OCI-LY1 (cell line): ENCODE measurements around the gene NELL1.

Experiments used
- EZH2 ChIP-seq: fragments of 200-600 bp; sonication (generic), shearing (Covaris generic); IDR thresholded peaks from 2 replicates; pipeline ENCODE4 v1.8.0; 2017; ENCODE audit warnings: borderline replicate concordance, mixed run types, mild to moderate bottlenecking, antibody characterized with exemption, low read length, moderate library complexity, mixed read lengths
- TF ChIP-seq, protein P1 (sequence below): fragments of 200-600 bp; sonication (generic), shearing (Covaris generic); IDR thresholded peaks from 2 replicates; pipeline ENCODE4 v1.5.1; 2017; ENCODE audit warnings: mild to moderate bottlenecking, antibody characterized with exemption, low read length, moderate library complexity, mixed read lengths

DNA sequence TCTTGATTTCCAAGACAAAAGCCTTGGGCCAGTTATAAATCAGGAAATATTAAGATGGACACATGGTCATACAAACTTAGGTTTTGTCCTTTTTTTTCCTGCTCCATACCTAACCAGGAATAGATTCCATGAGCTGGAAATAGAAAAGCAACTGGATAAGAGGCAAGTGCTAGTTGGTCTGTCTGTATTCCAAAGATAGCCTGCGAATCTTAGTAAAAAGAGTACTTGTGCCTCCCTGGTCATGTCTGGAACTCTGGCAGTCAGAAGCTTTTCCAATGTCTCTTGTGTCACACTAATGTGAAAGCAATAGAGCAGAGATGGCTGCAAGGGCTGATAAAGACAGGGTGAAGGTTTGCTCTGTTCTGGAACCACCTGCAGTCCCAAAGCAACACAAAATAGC is 933.3 kb downstream of the NELL1 start:
- TF ChIP-seq, protein P1, sequence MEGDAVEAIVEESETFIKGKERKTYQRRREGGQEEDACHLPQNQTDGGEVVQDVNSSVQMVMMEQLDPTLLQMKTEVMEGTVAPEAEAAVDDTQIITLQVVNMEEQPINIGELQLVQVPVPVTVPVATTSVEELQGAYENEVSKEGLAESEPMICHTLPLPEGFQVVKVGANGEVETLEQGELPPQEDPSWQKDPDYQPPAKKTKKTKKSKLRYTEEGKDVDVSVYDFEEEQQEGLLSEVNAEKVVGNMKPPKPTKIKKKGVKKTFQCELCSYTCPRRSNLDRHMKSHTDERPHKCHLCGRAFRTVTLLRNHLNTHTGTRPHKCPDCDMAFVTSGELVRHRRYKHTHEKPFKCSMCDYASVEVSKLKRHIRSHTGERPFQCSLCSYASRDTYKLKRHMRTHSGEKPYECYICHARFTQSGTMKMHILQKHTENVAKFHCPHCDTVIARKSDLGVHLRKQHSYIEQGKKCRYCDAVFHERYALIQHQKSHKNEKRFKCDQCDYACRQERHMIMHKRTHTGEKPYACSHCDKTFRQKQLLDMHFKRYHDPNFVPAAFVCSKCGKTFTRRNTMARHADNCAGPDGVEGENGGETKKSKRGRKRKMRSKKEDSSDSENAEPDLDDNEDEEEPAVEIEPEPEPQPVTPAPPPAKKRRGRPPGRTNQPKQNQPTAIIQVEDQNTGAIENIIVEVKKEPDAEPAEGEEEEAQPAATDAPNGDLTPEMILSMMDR = no peak
- no peak for TF ChIP-seq EZH2
